COLO829 (cell line): ENCODE measurements around the gene SMC1B.
A peak's percentile ranks its signal among the peaks of the same experiment; 100 is the strongest.
"Not testable (repeated sequence)": the region's sequence is repeated elsewhere in the genome, so short reads cannot be mapped to it uniquely, and the experiment has no call there.

ENCODE experiments used
- DNase-seq: peaks from one replicate; pipeline ENCODE4 v3.0.0; 2012; ENCODE audit warnings: low spot score

The SMC1B gene, protein sequence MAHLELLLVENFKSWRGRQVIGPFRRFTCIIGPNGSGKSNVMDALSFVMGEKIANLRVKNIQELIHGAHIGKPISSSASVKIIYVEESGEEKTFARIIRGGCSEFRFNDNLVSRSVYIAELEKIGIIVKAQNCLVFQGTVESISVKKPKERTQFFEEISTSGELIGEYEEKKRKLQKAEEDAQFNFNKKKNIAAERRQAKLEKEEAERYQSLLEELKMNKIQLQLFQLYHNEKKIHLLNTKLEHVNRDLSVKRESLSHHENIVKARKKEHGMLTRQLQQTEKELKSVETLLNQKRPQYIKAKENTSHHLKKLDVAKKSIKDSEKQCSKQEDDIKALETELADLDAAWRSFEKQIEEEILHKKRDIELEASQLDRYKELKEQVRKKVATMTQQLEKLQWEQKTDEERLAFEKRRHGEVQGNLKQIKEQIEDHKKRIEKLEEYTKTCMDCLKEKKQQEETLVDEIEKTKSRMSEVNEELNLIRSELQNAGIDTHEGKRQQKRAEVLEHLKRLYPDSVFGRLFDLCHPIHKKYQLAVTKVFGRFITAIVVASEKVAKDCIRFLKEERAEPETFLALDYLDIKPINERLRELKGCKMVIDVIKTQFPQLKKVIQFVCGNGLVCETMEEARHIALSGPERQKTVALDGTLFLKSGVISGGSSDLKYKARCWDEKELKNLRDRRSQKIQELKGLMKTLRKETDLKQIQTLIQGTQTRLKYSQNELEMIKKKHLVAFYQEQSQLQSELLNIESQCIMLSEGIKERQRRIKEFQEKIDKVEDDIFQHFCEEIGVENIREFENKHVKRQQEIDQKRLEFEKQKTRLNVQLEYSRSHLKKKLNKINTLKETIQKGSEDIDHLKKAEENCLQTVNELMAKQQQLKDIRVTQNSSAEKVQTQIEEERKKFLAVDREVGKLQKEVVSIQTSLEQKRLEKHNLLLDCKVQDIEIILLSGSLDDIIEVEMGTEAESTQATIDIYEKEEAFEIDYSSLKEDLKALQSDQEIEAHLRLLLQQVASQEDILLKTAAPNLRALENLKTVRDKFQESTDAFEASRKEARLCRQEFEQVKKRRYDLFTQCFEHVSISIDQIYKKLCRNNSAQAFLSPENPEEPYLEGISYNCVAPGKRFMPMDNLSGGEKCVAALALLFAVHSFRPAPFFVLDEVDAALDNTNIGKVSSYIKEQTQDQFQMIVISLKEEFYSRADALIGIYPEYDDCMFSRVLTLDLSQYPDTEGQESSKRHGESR

DNA sequence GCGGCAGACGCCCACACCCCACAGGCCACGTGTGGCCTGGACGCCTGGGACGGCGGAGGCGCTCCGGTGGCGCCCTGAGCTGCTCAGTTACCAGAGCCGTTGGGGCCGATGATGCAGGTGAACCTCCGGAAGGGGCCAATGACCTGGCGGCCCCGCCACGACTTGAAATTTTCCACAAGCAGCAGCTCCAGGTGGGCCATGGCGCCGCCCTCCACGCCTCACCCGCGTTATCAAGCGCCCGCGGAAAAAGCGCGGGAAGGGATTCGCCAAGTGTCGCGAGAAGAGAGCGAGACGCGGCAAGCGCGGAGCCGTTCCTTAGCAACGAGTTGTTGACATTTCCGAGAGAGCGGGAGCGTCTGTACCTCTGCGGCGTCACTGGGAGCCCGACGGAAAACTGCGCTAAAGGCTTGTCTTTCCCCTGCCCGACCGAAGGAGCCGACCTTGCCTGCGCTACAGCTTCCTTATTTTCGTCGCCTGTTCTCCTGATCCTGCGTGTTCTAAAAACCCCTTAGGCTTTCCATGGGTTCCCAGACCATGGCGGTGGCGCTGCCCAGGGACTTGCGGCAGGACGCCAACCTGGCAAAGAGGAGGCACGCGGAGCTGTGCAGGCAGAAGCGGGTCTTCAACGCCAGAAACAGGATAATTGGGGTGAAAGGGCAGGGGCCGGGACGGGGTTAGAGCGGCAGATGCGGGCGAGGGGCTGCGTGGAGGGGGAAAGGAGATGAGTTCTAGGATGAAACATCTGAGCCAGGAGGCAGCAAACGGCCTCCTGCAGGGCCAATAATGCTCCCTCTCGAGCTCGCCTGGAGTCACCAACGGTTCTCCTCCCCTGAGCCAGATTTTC lies at the start of gene SMC1B, which contains the start of gene RIBC2:
Gene SMC1B, minus strand, starts transcription at position 232 of the 844 bp plus-strand sequence. Its CDS starts 32 bp downstream, at position 200.
Gene RIBC2, plus strand, starts transcription at position 326 of the 844 bp plus-strand sequence. Its CDS starts 194 bp downstream, at position 520.
- DNase-seq: peak; percentile 84

DNA sequence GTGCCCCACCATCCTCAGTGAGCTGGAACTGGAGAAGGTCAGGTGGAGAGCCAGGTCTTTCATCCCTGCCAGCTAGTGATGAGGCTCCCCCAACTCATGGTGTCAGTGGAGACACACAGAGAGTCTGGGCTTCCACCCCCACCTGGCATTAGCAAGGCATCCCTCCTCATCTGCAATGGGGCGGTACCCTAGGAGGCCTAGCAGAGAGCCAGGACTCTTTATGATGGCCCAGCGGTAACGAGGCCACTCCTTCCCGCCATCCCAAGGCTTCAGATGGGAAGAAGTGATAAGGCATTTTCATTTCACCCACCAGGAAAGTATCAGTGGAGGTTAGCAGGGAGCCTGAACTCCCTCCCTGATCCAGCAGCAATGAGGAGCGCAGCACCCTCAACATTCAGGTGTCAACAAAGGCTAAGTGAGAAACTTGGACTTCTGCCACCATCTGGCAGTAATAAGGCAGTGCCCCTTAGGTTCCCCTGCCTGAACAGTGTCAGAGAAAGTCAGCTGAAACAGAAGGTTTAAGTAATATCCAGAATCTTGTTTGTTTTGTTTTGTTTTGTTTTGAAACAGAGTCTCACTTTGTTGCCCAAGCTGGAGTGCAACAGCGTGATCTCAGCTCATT lies 48.7 kb upstream of the SMC1B start:
- no peak for DNase-seq

DNA sequence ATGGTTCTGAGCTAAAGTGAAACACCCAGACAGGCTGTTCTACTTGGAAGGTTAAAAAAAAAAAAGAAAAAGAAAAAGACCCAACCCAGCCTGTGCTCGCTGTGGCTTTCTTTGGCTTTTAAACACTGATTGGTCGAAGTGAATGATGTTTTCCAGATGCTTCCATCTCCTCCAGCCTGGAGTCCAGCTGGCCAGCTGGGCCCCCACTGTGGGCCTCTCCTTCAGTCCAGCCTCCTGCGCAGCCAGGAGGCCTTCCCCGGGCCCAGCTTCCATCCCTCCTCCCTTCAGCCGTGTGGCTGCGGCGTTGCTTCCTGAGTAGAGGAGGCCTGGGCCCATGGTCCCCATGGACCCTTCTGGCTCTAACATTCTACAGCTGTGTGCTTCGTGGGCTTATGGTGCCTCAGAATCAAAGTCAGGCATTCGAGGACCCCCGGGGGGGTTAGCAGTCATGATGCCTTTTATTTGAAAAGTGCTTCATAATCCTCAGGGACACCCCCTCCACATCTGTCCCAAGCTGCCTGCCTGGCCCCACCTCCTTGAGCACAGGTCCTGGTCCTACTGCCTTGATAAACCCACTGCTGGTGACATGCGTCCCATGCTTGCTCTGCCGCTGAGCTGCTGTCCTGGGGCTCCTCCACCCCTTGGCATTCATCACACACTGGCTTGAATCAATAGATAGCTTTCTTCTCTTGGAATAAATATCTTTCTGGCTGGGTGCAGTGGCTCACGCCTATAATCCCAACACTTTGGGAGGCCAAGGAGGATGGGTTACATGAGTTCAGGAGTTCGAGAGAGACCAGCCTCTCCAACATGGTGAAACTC lies 47.1 kb upstream of the SMC1B start:
- DNase-seq: no peak

DNA sequence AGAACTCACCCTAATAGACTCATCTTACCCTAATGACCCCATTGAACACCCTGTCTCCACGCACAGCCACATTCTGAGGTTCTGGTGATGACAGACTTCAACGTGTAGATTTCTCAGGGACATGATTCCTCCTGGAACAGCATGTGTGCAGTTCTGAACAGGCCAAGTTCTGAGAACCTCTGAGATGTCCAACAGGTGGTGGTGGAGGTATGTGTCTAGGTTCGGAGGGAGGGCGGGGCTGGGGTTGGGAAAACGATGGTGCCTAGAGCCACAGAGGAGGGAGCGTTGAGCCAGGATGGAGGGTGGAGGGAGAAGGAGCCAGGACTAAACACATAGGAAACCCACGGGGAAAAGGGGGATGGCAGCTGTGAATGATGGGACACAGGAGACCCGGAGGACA lies 45.8 kb upstream of the SMC1B start:
- DNase-seq: no peak

DNA sequence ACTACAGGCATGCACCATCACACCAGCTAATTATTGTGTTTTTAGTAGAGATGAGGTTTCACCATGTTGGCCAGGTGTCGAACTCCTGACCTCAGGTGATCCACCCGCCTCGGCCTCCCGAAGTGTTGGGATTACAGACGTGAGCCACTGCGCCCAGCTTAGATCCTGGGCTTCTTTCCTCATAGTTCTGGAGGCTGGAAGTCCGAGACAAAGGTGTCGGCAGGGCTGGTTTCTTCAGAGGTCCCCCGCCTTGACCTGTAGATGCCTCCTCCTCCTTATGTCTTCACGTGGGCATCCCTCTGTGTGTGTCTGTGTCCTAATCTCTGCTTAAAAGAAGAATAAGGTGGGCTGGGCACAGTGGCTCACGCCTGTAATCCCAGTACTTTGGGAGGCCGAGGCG lies 45.1 kb upstream of the SMC1B start:
- DNase-seq: no peak

DNA sequence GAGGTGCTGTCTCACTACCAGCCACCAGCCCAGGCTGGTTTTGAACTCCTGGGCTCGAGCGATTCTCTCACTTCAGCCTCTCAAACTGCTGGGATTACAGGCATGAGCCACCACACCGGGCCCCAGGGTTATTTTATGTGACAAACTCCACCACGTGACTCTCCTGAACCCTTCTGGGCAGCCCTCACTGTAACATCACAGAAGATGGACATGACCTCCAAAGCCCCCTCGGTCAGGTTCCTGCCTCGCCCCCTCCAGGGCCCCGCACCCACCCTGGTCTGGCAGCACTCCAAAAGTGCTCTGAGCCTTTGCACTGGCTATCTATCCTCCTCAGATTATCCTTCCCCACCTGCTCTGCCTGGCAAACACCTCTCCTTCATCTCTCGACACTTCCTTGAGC lies 43.4 kb upstream of the SMC1B start:
- no peak for DNase-seq

DNA sequence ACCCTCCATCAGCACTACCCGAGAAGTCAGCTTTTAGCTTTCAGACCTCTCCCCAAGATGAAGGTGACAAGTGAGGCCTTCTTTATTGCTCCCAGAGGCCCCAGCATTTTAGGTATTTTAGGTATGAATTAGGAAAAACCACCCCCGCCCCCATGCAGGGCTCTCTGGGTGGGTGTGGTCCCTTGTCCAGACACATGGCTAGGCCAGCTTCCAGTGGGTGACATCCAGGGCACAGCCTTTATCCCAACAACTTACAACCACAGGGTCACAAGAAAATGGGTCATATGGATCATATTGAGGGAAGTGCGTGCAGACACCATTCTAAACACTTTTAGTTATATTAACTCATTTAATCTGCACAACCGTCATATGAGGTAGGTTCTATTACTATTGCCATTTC lies 42.2 kb upstream of the SMC1B start:
- DNase-seq: no peak

DNA sequence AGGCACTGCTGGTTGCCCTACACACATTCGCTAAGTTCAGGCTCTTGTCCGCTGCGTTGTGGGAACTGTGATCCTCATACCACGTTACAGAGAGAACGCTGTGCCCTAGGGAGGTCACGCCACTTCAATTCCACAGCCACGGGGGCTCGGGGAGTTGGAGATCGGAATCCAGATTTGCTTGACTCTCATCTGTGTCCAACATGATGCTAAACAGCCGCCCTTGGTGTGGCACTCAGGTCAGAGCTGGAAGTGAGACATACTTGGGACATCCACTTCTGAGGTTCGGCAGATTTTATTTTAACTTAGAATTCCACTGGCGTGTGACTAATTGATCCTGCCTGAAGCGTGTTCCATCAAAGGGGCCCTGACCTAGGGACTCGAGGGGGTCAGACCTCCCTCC lies 41.8 kb upstream of the SMC1B start:
- no peak for DNase-seq

DNA sequence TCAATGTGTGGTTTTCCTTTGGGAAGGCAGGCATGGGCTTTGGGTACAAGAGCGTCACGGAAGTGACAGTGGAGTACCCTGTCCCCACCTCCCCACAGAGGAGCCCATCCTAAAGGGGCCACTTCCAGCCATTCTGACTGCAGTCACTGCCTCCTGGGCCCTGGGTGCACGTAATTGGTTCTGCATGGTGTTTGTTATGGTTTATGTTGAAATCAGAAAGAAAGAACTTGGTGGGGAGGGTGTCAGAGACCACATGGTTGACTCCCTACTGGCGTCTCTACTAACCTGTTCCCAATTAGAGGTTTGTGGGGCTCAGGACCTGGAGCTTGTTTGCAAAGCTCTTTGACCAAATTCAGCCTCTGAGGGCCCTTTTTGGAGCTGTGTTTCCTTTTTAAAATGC lies 40.9 kb upstream of the SMC1B start:
- no peak for DNase-seq

DNA sequence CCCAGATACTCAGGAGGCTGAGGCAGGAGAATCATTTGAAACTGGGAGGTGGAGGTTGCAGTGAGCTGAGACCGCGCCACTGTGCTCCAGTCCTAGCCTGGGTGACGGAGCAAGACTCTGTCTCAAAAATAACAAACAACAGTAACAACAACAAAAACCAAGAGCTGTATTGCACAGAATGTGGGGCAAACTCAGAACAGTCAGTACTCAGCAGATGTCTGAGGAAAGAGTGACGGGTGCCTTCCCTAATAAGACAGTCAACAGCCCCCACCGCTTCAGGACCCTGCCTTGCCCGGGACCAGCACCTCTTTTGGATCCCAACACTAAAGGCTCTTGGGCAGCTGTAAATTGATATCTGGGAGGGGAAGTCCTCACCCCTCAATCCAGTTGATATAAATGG lies 40.4 kb upstream of the SMC1B start:
- no peak for DNase-seq

DNA sequence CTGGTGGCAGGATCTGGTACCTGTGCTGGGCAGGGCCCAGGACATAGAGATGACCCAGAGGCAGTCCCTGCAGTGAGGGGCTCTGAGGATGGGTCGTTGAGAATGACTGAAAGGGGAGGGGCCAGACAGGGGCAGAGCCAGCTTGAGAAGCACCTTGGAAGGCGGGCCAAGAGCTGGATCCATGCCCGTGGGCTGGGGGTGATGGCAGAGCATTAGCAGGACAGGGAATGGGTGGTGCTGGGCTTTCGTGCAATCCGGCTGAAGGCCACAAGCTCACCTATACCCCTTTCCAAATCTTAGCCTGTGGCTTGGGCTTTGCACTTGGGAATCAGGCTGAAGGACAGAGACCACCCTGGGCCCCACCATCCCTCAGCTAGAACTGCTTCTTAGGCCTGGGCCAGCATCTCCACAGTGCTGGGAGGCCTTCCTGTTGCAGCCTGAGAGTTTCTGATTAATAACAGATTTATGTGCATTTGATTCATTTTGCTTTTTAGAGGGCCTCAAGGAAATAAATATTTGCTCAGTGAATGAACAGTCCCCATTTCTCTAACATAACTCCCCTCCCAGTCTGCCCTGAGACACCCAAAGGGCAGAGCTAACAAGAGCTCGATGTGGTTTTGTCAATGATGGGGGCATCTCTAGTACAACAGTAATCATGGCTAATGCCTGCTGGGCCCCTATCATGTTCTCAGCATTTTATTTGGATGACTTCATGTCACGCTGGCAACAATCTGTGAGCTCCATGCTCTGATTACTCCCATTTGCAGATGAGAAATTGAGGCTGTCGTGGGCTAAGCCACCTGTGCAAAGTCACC lies 39.4 kb upstream of the SMC1B start:
- DNase-seq: no peak

DNA sequence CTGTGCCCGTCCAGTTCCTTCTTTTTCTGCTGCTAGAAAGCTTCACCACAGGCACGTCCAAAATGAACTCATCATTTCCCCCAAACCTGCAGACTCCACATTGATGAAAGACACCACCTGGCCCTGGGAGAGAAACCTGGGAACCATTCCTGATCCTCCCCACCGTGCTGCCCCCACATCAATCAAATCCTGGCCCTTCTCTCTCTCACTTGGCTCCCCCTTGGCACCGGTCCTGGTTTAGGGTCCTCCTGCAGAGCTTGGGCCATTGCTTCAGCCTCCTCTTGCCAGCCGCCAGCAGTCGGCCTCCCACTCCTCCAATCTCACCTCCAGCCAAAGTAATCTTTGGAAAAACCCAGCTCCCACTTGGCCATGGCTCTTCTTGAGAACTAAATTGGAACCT lies 38.6 kb upstream of the SMC1B start:
- no peak for DNase-seq

DNA sequence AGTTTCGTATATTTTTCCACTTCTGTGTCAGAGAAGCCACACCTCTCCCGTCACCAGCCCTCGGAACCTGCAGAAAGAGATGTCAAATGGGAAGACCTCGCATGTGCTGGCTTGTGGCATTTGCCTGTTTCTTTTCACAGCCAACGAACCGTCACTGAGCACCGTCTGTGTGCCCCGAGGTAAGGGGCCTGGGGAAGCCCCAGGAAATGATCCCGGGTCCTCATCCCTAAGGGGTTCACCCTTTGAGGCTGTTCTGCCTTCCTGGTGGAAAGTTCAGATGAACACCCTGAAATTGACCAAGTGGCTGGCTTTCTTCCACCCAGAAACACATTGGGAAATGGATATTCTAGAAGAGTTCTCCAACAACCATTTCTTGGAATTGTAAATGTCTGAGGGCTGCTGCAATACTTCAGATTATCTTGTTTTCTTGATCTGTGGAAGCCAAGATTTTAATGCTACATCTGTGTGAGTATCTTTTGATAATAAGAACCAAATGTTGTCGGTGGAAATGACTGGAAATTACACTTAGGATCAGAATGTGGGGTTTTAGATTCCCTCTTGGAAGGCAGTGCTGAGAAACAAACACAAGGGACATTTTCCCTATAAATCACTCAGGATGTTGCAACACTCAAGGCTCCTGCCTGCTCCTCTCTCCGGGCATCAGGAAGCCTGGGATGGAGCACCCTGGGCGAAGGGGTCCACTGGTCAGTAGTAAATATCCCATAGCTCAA lies 37.7 kb upstream of the SMC1B start:
- no peak for DNase-seq

DNA sequence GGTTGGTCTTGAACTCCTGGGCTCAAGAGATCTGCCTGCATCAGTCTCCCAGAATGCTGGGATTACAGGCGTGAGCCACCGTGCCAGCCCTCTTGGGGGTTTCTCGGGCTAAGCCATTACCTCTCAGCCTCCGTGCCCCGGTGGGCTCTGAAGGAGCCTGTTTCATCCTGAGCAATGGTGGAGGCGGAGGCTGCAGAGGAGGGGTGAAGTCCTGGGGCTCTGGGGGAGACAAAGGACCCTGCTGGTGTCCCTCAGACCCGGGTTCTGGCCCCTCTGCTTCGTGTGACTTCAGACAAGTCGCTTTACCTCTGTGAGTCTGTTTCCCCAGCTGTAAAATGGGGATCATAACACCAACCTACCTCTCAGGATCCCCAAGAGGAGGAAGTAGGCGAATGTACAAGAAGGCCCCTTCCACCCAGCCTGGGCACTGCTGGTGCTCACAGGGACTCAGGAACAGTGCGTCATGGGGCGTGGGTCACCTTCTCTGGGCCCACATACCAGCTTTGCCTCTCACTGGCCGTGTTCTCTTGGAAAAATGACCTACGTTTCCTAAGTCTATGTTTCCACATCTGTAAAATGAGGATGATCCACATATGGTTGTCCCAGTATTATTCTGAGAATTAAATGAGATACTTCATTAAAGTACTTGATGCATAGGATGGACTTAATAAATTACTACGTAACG lies 36.8 kb upstream of the SMC1B start:
- DNase-seq: no peak

DNA sequence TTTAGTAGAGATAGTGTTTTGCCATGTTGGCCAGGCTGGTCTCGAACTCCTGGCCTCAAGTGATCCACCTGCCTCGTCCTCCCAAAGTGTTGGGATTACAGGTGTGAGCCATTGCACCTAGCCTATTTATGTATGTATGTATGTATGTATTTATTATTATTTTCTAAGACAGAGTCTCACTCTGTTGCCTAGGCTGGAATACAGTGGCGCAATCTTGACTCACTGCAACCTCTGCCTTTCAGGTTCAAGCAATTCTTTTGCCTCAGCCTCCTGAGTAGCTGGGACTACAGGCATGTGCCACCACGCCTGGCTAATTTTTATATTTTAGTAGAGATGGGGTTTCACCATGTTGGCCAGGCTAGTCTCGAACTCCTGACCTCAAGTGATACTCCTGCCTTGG lies 36.0 kb upstream of the SMC1B start:
- not testable (repeated sequence) for DNase-seq

DNA sequence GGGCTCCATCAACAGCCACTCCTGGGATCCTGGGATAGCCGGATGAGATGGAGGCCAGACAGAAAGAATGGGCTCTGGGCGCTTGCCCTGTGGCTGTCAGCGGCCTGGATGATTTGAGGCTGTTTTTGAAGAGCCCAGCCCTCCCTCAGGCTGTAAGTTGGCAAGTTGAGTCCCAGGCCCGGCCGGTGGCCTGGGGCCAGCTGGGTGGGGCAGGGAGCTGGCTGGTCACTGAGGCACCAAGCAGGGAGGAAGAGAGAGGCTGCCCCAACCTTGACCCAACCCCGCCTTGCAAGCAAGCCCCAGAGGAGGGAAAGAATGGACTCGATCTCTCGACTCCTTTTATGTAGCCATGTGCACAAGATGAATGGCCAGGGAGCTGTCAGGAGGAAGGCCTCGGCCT lies 35.0 kb upstream of the SMC1B start:
- no peak for DNase-seq

DNA sequence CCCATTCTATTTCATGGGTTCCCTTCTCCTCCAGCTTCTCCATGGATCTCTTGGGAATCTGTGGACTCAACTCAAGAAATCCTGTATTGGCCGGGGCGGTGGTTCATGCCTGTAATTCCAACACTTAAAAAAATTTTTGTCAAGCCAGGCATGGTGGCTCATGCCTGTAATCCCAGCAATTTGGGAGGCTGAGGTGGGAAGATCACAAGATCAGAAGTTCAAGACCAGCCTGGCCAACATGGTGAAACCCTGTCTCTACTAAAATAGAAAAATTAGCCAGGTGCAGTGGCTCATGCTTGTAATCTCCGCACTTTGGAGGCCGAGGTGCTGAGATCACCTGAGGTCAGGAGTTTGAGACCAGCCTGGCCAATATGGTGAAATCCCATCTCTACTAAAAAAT lies 34.2 kb upstream of the SMC1B start:
- DNase-seq: not testable (repeated sequence)

DNA sequence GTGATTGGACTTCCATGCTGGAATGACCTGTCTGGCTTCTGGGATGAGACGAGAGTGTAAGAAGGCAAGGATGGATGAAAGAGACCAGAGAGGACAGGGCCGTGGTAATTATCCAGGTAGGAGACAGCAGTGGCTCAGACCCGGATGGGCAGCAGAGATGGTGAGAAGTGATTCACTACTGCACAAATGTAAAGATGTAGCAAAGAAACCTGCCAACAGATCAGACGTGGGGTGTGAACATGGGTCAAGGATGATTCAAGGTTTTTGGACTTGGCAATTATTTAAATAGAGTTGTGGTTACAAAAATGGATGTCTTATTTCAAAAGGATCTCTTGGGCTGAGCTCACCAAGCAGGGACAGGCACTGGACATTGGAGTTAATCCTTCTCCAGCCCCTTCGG lies 32.8 kb upstream of the SMC1B start:
- DNase-seq: no peak
